ENCODE data around the gene ZMIZ1.

DNA sequence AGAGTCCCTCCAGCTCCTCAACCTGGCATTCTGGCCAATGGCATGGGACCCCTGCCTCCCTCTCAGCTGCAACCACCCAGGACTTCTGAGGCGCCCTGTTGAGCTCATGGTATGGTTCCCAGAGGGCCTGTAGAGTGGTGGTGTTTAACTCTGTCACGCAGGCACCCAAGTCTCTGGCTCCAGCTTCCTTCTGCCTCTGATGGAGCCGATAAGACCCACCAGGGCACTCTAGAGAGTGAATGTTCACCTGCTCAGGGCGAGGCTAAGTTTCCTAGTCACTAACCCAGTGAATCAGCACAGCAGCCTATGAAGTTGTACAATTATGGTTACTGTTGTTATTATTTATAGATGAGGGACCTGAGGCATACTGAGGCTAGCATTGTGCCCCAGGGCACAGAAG, 120.4 kb downstream of the ZMIZ1 start:
- TF ChIP-seq, protein P1, sequence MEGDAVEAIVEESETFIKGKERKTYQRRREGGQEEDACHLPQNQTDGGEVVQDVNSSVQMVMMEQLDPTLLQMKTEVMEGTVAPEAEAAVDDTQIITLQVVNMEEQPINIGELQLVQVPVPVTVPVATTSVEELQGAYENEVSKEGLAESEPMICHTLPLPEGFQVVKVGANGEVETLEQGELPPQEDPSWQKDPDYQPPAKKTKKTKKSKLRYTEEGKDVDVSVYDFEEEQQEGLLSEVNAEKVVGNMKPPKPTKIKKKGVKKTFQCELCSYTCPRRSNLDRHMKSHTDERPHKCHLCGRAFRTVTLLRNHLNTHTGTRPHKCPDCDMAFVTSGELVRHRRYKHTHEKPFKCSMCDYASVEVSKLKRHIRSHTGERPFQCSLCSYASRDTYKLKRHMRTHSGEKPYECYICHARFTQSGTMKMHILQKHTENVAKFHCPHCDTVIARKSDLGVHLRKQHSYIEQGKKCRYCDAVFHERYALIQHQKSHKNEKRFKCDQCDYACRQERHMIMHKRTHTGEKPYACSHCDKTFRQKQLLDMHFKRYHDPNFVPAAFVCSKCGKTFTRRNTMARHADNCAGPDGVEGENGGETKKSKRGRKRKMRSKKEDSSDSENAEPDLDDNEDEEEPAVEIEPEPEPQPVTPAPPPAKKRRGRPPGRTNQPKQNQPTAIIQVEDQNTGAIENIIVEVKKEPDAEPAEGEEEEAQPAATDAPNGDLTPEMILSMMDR (IDR thresholded peaks at IDR 0.05) = no peak
- no peak for TF ChIP-seq POLR2A (IDR thresholded peaks at IDR 0.05)

Data from lower leg skin (tissue), 3 donors.